ENCODE measurements around the gene SORBS2.

- TF ChIP-seq ZNF274 (IDR thresholded peaks at IDR 0.05; ENCODE audit: low read depth, low read length) (no peak), POLR2AphosphoS5 (IDR thresholded peaks at IDR 0.05; ENCODE audit: low read depth, low read length) (no peak), CTCF (IDR thresholded peaks at IDR 0.05 in 2 of 3, conservative IDR thresholded peaks at IDR 0.05 in 1 of 3; ENCODE audit: borderline replicate concordance in 1 of 3, insufficient read depth in 1 of 3, low read depth in 2 of 3, low read length in 2 of 3) (no peak), SRF (IDR thresholded peaks at IDR 0.05; ENCODE audit: low read depth) (no peak), JUND (IDR thresholded peaks at IDR 0.05) (no peak), SIN3A (IDR thresholded peaks at IDR 0.05; ENCODE audit: low read depth) (no peak), REST (IDR thresholded peaks at IDR 0.05; ENCODE audit: low read depth) (no peak), CEBPB (IDR thresholded peaks at IDR 0.05; ENCODE audit: low read depth) (no peak), ZBTB33 (IDR thresholded peaks at IDR 0.05; ENCODE audit: extremely low read depth, insufficient replicate concordance, low read length) (no peak), YY1 (IDR thresholded peaks at IDR 0.05; ENCODE audit: extremely low read depth, insufficient replicate concordance, low read depth, low read length) (no peak), EZH2 (IDR thresholded peaks at IDR 0.05) (no peak), CBX3 (IDR thresholded peaks at IDR 0.05; ENCODE audit: low read depth) (no peak)
These were observed 145.8 kb downstream of the SORBS2 start for GRCh38 chr4:185666156-185666555.
